HCT116 (cell line): ENCODE data around the gene TMCO6.

ENCODE experiments used
- CEBPB ChIP-seq: IDR thresholded peaks from 2 replicates; pipeline ENCODE4 v1.6.1; 2012; ENCODE audit warnings: low read depth
- POLR2A ChIP-seq: IDR thresholded peaks from 2 replicates; pipeline ENCODE4 v1.7.0; 2011; ENCODE audit warnings: borderline replicate concordance; ENCODE audit not compliant: insufficient read depth, insufficient read length; ENCODE audit errors: extremely low read depth
- POLR2AphosphoS5 ChIP-seq: IDR thresholded peaks from 2 replicates; pipeline ENCODE4 v1.6.1; 2011; ENCODE audit warnings: mild to moderate bottlenecking, low read depth, low read length, moderate library complexity
- YY1 ChIP-seq: IDR thresholded peaks from 2 replicates; pipeline ENCODE4 v1.6.1; 2011; ENCODE audit warnings: low read length, low read depth, moderate library complexity, mild to moderate bottlenecking; ENCODE audit not compliant: insufficient replicate concordance; ENCODE audit errors: extremely low read depth
- ZFX ChIP-seq: fragments of 450-650 bp; IDR thresholded peaks from 2 replicates; pipeline ENCODE4 v1.6.1; 2017
- TF ChIP-seq, protein P1 (sequence below), 3 experiments: fragments of 200-600 bp in 1 of 3; sonication (generic) in 1 of 3; IDR thresholded peaks in 2 of 3; conservative IDR thresholded peaks in 1 of 3; 2 replicates each; pipeline ENCODE4 v1.5.1; 2012 to 2017; ENCODE audit warnings: low read depth in 2 of 3, low read length in 2 of 3, antibody characterized with exemption in 1 of 3, borderline replicate concordance in 1 of 3, control low read depth in 1 of 3, mild to moderate bottlenecking in 1 of 3, mixed read lengths in 1 of 3, mixed run types in 1 of 3, moderate library complexity in 1 of 3; ENCODE audit not compliant: insufficient read depth in 1 of 3
- TF ChIP-seq, protein P2 (sequence below): IDR thresholded peaks from 2 replicates; pipeline ENCODE4 v1.6.1; 2012
- TF ChIP-seq, protein P3 (sequence below): IDR thresholded peaks from 2 replicates; pipeline ENCODE4 v1.6.1; 2011; ENCODE audit warnings: mild to moderate bottlenecking, low read length, moderate library complexity; ENCODE audit not compliant: insufficient replicate concordance; ENCODE audit errors: extremely low read depth
- TF ChIP-seq, protein P4 (sequence below): IDR thresholded peaks from 2 replicates; pipeline ENCODE4 v1.6.1; 2012; ENCODE audit warnings: low read depth

DNA sequence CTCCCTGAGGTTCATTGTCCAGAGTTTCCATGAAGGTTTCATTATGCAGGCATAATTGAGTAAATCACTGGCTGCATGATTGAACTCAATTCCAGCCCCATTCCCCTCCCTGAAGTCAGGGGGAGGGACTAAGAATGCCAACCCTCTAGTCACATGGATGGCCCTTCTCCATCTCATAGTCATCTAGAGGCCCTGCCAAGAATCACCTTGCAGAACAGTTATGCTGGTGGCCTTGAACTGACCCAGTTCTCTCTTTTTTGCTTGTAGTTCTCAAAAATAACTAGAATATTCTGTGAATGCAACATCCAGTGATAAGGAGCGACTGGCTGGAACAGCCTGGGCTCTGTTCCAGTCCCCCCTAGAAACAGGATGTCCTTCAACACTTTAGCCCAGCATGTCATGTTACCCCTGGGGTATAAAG is 42.9 kb upstream of the TMCO6 start:
- TF ChIP-seq POLR2AphosphoS5 (no peak), POLR2A (no peak), ZFX (no peak), YY1 (no peak), CEBPB (no peak)
- TF ChIP-seq, protein P1, sequence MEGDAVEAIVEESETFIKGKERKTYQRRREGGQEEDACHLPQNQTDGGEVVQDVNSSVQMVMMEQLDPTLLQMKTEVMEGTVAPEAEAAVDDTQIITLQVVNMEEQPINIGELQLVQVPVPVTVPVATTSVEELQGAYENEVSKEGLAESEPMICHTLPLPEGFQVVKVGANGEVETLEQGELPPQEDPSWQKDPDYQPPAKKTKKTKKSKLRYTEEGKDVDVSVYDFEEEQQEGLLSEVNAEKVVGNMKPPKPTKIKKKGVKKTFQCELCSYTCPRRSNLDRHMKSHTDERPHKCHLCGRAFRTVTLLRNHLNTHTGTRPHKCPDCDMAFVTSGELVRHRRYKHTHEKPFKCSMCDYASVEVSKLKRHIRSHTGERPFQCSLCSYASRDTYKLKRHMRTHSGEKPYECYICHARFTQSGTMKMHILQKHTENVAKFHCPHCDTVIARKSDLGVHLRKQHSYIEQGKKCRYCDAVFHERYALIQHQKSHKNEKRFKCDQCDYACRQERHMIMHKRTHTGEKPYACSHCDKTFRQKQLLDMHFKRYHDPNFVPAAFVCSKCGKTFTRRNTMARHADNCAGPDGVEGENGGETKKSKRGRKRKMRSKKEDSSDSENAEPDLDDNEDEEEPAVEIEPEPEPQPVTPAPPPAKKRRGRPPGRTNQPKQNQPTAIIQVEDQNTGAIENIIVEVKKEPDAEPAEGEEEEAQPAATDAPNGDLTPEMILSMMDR (IDR thresholded peaks at IDR 0.05 in 2 of 3, conservative IDR thresholded peaks at IDR 0.05 in 1 of 3; ENCODE audit: borderline replicate concordance in 1 of 3, insufficient read depth in 1 of 3, low read depth in 2 of 3, low read length in 2 of 3), result no peak
- TF ChIP-seq, protein P2, sequence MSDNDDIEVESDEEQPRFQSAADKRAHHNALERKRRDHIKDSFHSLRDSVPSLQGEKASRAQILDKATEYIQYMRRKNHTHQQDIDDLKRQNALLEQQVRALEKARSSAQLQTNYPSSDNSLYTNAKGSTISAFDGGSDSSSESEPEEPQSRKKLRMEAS, result no peak
- TF ChIP-seq, protein P3, sequence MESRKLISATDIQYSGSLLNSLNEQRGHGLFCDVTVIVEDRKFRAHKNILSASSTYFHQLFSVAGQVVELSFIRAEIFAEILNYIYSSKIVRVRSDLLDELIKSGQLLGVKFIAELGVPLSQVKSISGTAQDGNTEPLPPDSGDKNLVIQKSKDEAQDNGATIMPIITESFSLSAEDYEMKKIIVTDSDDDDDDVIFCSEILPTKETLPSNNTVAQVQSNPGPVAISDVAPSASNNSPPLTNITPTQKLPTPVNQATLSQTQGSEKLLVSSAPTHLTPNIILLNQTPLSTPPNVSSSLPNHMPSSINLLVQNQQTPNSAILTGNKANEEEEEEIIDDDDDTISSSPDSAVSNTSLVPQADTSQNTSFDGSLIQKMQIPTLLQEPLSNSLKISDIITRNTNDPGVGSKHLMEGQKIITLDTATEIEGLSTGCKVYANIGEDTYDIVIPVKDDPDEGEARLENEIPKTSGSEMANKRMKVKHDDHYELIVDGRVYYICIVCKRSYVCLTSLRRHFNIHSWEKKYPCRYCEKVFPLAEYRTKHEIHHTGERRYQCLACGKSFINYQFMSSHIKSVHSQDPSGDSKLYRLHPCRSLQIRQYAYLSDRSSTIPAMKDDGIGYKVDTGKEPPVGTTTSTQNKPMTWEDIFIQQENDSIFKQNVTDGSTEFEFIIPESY, result no peak
- TF ChIP-seq, protein P4, sequence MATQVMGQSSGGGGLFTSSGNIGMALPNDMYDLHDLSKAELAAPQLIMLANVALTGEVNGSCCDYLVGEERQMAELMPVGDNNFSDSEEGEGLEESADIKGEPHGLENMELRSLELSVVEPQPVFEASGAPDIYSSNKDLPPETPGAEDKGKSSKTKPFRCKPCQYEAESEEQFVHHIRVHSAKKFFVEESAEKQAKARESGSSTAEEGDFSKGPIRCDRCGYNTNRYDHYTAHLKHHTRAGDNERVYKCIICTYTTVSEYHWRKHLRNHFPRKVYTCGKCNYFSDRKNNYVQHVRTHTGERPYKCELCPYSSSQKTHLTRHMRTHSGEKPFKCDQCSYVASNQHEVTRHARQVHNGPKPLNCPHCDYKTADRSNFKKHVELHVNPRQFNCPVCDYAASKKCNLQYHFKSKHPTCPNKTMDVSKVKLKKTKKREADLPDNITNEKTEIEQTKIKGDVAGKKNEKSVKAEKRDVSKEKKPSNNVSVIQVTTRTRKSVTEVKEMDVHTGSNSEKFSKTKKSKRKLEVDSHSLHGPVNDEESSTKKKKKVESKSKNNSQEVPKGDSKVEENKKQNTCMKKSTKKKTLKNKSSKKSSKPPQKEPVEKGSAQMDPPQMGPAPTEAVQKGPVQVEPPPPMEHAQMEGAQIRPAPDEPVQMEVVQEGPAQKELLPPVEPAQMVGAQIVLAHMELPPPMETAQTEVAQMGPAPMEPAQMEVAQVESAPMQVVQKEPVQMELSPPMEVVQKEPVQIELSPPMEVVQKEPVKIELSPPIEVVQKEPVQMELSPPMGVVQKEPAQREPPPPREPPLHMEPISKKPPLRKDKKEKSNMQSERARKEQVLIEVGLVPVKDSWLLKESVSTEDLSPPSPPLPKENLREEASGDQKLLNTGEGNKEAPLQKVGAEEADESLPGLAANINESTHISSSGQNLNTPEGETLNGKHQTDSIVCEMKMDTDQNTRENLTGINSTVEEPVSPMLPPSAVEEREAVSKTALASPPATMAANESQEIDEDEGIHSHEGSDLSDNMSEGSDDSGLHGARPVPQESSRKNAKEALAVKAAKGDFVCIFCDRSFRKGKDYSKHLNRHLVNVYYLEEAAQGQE, result no peak
